ENCODE results near the gene OSBPL5.

Gene OSBPL5

GRCh38 chr11:3156661-3157311 lies 8.3 kb downstream of the OSBPL5 start:
- TF ChIP-seq CTCF (IDR thresholded peaks at IDR 0.05; ENCODE audit: insufficient read depth, low read depth, low read length, missing control alignments), result no peak
- DNase-seq (ENCODE audit: low read depth), result no peak
- no peak overlapping the region for H3K4me3 ChIP-seq (ENCODE audit: low read depth, low read length)

- no peak for TF ChIP-seq CTCF (IDR thresholded peaks at IDR 0.05; ENCODE audit: insufficient read depth, low read depth, low read length, missing control alignments)
- no peak for DNase-seq (ENCODE audit: low read depth)
- no peak overlapping the region for H3K4me3 ChIP-seq (ENCODE audit: low read depth, low read length)
These were observed 8.8 kb downstream of the OSBPL5 start for GRCh38 chr11:3156282-3156660.

GRCh38 chr11:3155691-3156258 lies 9.3 kb downstream of the OSBPL5 start:
- TF ChIP-seq CTCF (IDR thresholded peaks at IDR 0.05; ENCODE audit: insufficient read depth, low read depth, low read length, missing control alignments), result no peak
- no peak overlapping the region for H3K4me3 ChIP-seq (ENCODE audit: low read depth, low read length)
- no peak for DNase-seq (ENCODE audit: low read depth)

GRCh38 chr11:3155216-3155615 lies 9.9 kb downstream of the OSBPL5 start:
- H3K4me3 ChIP-seq (ENCODE audit: low read depth, low read length), result no peak overlapping the region
- no peak for TF ChIP-seq CTCF (IDR thresholded peaks at IDR 0.05; ENCODE audit: insufficient read depth, low read depth, low read length, missing control alignments)
- DNase-seq (ENCODE audit: low read depth), result no peak

GRCh38 chr11:3154001-3154599 lies 11.0 kb downstream of the OSBPL5 start:
- no peak for TF ChIP-seq CTCF (IDR thresholded peaks at IDR 0.05; ENCODE audit: insufficient read depth, low read depth, low read length, missing control alignments)
- DNase-seq (ENCODE audit: low read depth), result no peak
- H3K4me3 ChIP-seq (ENCODE audit: low read depth, low read length), result no peak overlapping the region

- DNase-seq (ENCODE audit: low read depth), result no peak
- no peak overlapping the region for H3K4me3 ChIP-seq (ENCODE audit: low read depth, low read length)
- TF ChIP-seq CTCF (IDR thresholded peaks at IDR 0.05; ENCODE audit: insufficient read depth, low read depth, low read length, missing control alignments), result no peak
These were observed 11.7 kb downstream of the OSBPL5 start for GRCh38 chr11:3153291-3153861.
